WTC11 (cell line): ENCODE data around the gene CCDC28B. TPM values are rescaled to one million over a fixed set of nuclear protein-coding genes. Genes with fewer than 3 reads are reported as not detected.

Experiments used
- ATAC-seq: fragments of 200-7000 bp; cut with Tn5 transposase; 2 replicates; pipeline ENCODE4 v1.10.0; 2021; ENCODE audit warnings: mild to moderate bottlenecking, moderate library complexity
- CTCF ChIA-PET: fragments of 300-600 bp; sonication (Branson Sonifier 250); formaldehyde crosslinking; loops from one replicate; lab custom pipeline; 2021; ENCODE audit warnings: antibody characterized with exemption; lab: Charles Lee
- POLR2A ChIA-PET: fragments of 350-600 bp; sonication (Branson Sonifier 250); formaldehyde crosslinking; loops from one replicate; lab custom pipeline; 2021; ENCODE audit warnings: antibody characterized with exemption; lab: Charles Lee
- DNase-seq: peaks from one replicate; pipeline ENCODE4 v3.0.0; 2021; ENCODE audit warnings: low spot score
- H3K27ac Mint-ChIP-seq: 2 replicates; pipeline ENCODE4 v1.8.0; 2021; ENCODE audit warnings: mixed read lengths
- H3K27me3 Mint-ChIP-seq: 2 replicates; pipeline ENCODE4 v1.8.0; 2021; ENCODE audit warnings: low read depth, mild to moderate bottlenecking, moderate library complexity, mixed read lengths
- H3K36me3 Mint-ChIP-seq: 2 replicates; pipeline ENCODE4 v1.8.0; 2021; ENCODE audit warnings: mixed read lengths
- H3K4me1 Mint-ChIP-seq: 2 replicates; pipeline ENCODE4 v1.8.0; 2022; ENCODE audit warnings: mixed read lengths
- H3K4me3 Mint-ChIP-seq: 2 replicates; pipeline ENCODE4 v1.8.0; 2021; ENCODE audit warnings: mild to moderate bottlenecking, moderate library complexity, mixed read lengths
- H3K9me3 Mint-ChIP-seq: 2 replicates; pipeline ENCODE4 v1.8.0; 2021; ENCODE audit warnings: mixed read lengths
- ARID4B ChIP-seq: sonication (generic); formaldehyde crosslinking; IDR thresholded peaks from 2 replicates; pipeline ENCODE4 v1.8.0; 2023; ENCODE audit warnings: missing genetic modification reagents, mild to moderate bottlenecking, borderline replicate concordance
- CREB1 ChIP-seq: sonication (generic); formaldehyde crosslinking; IDR thresholded peaks from 2 replicates; pipeline ENCODE4 v1.8.0; 2023; ENCODE audit warnings: mild to moderate bottlenecking, missing genetic modification reagents
- E2F1 ChIP-seq: sonication (generic); formaldehyde crosslinking; IDR thresholded peaks from 2 replicates; pipeline ENCODE4 v1.8.0; 2022; ENCODE audit warnings: mild to moderate bottlenecking, missing genetic modification reagents
- E2F5 ChIP-seq: sonication (generic); formaldehyde crosslinking; IDR thresholded peaks from 2 replicates; pipeline ENCODE4 v1.8.1; 2022; ENCODE audit warnings: mild to moderate bottlenecking, moderate library complexity, missing genetic modification reagents
- EMX1 ChIP-seq: fragments of 250-450 bp; sonication (Bioruptor Pico); IDR thresholded peaks from 2 replicates; pipeline ENCODE4 v1.8.0; 2021; ENCODE audit warnings: mild to moderate bottlenecking
- FOXK1 ChIP-seq: sonication (generic); formaldehyde crosslinking; IDR thresholded peaks from 2 replicates; pipeline ENCODE4 v1.8.0; 2022; ENCODE audit warnings: mild to moderate bottlenecking, moderate library complexity, missing genetic modification reagents
- FOXP1 ChIP-seq: sonication (generic); formaldehyde crosslinking; IDR thresholded peaks from 2 replicates; pipeline ENCODE4 v1.8.0; 2022; ENCODE audit warnings: missing genetic modification reagents, mild to moderate bottlenecking, moderate library complexity, borderline replicate concordance
- total RNA-seq: library from RNA; stranded (reverse); gene quantifications from 3 replicates; pipeline ENCODE4 v1.2.3, GENCODE V29; 2021
- TF ChIP-seq, protein P1 (sequence below): sonication (generic); formaldehyde crosslinking; IDR thresholded peaks from 2 replicates; pipeline ENCODE4 v1.8.1; 2023; ENCODE audit warnings: mild to moderate bottlenecking, missing genetic modification reagents, moderate library complexity
- TF ChIP-seq, protein P2 (sequence below): sonication (generic); formaldehyde crosslinking; IDR thresholded peaks from 2 replicates; pipeline ENCODE4 v1.8.0; 2023; ENCODE audit warnings: mild to moderate bottlenecking, missing genetic modification reagents
- TF ChIP-seq, protein P3 (sequence below): sonication (generic); formaldehyde crosslinking; IDR thresholded peaks from 2 replicates; pipeline ENCODE4 v1.8.0; 2022; ENCODE audit warnings: mild to moderate bottlenecking, missing genetic modification reagents
- TF ChIP-seq, protein P4 (sequence below): sonication (generic); formaldehyde crosslinking; IDR thresholded peaks from 2 replicates; pipeline ENCODE4 v1.8.0; 2022; ENCODE audit warnings: missing genetic modification reagents

Gene CCDC28B
- total RNA-seq, 1 experiment from 2014 or later: 34.4 TPM

- TF ChIP-seq, protein P1, sequence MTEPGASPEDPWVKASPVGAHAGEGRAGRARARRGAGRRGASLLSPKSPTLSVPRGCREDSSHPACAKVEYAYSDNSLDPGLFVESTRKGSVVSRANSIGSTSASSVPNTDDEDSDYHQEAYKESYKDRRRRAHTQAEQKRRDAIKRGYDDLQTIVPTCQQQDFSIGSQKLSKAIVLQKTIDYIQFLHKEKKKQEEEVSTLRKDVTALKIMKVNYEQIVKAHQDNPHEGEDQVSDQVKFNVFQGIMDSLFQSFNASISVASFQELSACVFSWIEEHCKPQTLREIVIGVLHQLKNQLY (CRISPR knock-in tag): no peak
- TF ChIP-seq E2F5 (CRISPR knock-in tag): no peak
- no peak for TF ChIP-seq FOXK1
- no peak for TF ChIP-seq CREB1
- TF ChIP-seq, protein P2, sequence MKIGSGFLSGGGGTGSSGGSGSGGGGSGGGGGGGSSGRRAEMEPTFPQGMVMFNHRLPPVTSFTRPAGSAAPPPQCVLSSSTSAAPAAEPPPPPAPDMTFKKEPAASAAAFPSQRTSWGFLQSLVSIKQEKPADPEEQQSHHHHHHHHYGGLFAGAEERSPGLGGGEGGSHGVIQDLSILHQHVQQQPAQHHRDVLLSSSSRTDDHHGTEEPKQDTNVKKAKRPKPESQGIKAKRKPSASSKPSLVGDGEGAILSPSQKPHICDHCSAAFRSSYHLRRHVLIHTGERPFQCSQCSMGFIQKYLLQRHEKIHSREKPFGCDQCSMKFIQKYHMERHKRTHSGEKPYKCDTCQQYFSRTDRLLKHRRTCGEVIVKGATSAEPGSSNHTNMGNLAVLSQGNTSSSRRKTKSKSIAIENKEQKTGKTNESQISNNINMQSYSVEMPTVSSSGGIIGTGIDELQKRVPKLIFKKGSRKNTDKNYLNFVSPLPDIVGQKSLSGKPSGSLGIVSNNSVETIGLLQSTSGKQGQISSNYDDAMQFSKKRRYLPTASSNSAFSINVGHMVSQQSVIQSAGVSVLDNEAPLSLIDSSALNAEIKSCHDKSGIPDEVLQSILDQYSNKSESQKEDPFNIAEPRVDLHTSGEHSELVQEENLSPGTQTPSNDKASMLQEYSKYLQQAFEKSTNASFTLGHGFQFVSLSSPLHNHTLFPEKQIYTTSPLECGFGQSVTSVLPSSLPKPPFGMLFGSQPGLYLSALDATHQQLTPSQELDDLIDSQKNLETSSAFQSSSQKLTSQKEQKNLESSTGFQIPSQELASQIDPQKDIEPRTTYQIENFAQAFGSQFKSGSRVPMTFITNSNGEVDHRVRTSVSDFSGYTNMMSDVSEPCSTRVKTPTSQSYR (CRISPR knock-in tag): no peak
- TF ChIP-seq, protein P3, sequence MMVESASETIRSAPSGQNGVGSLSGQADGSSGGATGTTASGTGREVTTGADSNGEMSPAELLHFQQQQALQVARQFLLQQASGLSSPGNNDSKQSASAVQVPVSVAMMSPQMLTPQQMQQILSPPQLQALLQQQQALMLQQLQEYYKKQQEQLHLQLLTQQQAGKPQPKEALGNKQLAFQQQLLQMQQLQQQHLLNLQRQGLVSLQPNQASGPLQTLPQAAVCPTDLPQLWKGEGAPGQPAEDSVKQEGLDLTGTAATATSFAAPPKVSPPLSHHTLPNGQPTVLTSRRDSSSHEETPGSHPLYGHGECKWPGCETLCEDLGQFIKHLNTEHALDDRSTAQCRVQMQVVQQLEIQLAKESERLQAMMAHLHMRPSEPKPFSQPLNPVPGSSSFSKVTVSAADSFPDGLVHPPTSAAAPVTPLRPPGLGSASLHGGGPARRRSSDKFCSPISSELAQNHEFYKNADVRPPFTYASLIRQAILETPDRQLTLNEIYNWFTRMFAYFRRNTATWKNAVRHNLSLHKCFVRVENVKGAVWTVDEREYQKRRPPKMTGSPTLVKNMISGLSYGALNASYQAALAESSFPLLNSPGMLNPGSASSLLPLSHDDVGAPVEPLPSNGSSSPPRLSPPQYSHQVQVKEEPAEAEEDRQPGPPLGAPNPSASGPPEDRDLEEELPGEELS (CRISPR knock-in tag): no peak
- TF ChIP-seq FOXP1 (CRISPR knock-in tag): no peak
- TF ChIP-seq EMX1 (CRISPR knock-in tag): no peak
Observed at GRCh38 chr1:32246888-32247273, 46.5 kb downstream of the CCDC28B start, which contains the start of gene FAM167B (continued).

GRCh38 chr1:32247452-32247851 lies 47.1 kb downstream of the CCDC28B start:
- CTCF ChIA-PET: interaction anchor here (1.1 to 6.1 kb wide), 12 partner anchors 9 to 154 kb away, joined by 4 to 75 read pairs (median 12); partner anchors contain the start of genes BSDC1, EIF3I and TMEM234
- H3K27ac Mint-ChIP-seq: no peak overlapping the region
- H3K27me3 Mint-ChIP-seq: peaks cover 4% of the 10 kb centered on the region
- POLR2A ChIA-PET: interaction anchor here (0.6 to 2.2 kb wide), 4 partner anchors 23 to 89 kb away, joined by 4 to 11 read pairs (median 6); partner anchors contain the start of genes CCDC28B and MARCKSL1
- no peak for DNase-seq
- H3K36me3 Mint-ChIP-seq: no peaks in the 10 kb centered on the region
- no peaks in the 10 kb centered on the region for H3K9me3 Mint-ChIP-seq
- TF ChIP-seq ARID4B (CRISPR knock-in tag): 0 out of 2 replicates have a peak, but pooled peaks have one; percentile 12
- TF ChIP-seq E2F1: 0 out of 2 replicates have a peak, but pooled peaks have one; percentile 22
- TF ChIP-seq, protein P4, sequence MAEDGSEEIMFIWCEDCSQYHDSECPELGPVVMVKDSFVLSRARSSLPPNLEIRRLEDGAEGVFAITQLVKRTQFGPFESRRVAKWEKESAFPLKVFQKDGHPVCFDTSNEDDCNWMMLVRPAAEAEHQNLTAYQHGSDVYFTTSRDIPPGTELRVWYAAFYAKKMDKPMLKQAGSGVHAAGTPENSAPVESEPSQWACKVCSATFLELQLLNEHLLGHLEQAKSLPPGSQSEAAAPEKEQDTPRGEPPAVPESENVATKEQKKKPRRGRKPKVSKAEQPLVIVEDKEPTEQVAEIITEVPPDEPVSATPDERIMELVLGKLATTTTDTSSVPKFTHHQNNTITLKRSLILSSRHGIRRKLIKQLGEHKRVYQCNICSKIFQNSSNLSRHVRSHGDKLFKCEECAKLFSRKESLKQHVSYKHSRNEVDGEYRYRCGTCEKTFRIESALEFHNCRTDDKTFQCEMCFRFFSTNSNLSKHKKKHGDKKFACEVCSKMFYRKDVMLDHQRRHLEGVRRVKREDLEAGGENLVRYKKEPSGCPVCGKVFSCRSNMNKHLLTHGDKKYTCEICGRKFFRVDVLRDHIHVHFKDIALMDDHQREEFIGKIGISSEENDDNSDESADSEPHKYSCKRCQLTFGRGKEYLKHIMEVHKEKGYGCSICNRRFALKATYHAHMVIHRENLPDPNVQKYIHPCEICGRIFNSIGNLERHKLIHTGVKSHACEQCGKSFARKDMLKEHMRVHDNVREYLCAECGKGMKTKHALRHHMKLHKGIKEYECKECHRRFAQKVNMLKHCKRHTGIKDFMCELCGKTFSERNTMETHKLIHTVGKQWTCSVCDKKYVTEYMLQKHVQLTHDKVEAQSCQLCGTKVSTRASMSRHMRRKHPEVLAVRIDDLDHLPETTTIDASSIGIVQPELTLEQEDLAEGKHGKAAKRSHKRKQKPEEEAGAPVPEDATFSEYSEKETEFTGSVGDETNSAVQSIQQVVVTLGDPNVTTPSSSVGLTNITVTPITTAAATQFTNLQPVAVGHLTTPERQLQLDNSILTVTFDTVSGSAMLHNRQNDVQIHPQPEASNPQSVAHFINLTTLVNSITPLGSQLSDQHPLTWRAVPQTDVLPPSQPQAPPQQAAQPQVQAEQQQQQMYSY (CRISPR knock-in tag): no peak
- no peak for ATAC-seq
- peaks cover 42% of the 10 kb centered on the region for H3K4me1 Mint-ChIP-seq
- no peak overlapping the region for H3K4me3 Mint-ChIP-seq
